GM18517 (cell line): ENCODE results near the gene CABLES2.

ENCODE experiments used
- ATAC-seq: cut with Tn5 transposase; IDR thresholded peaks from one replicate; pipeline ENCODE4 v1.9.1; 2021; ENCODE audit warnings: mild to moderate bottlenecking, moderate library complexity; ENCODE audit not compliant: unreplicated experiment

Gene CABLES2

DNA sequence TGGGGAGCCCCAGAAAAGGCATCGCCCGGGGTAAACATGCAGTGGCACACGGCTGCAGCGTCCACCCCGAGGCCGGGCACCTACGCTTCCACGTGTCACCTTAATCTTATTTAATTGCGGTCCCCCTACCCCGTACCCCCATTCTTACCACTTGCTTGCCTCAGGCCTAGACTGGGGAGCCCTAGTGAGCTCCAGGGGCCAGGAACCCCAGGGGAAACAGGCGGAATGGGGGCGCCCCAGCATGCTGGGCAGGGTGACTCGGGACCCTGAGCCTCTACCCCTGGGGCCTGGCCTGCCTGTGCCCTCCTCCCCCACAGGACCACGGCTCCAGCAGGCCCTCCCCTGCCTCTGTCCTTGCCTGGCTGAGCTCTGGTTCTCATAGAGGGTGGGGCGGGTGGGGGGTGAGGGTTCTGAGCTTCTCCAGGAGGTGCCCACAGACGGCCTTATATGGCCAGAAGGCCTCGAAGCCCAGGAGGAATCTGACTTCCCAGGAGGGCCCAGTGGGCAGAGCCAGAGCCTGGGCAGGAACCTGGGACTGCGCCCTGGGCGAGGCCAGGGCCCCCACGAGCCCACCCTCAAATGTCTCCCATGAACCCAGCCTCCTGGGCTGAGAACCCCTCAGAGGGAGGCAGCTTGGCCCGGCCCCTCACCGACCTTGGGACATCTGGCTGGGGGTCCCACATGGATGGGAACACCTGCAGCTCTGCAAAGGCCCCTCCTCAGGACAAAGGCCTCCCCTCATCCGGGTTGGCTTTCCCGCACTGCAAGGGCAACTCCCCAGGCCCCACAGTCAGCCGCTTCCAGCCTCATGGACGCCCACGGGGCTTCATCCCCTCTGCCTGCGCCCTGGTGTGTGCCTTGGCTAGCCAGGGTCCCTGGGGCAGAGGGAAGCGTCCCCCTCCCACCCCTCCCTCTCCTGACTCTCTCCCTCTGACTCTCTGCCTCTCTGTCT lies 34.8 kb downstream of the CABLES2 start:
- ATAC-seq, result no peak

DNA sequence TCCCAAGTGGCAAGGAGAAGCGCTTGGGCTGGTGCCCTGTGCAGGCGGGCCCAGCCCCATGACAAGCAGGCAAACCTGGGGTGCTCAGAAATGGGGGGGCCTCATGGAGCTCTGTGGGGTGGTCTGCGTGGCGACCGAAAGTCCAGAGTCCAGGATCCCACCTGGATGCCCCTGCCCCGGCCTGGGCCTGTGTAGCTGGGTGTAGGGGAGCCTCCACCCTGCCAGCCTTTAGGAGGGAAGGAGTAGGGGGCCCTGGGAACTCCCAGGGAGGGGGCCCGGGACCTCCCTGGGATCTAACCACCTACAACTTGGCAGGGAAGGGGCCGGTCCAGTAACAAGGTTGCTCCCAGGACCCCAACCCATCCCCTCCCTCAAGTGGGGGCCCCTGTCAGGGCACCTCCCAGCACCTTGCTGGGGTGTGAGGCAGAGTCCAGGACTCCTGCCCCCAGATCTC lies 35.5 kb downstream of the CABLES2 start:
- no peak for ATAC-seq

DNA sequence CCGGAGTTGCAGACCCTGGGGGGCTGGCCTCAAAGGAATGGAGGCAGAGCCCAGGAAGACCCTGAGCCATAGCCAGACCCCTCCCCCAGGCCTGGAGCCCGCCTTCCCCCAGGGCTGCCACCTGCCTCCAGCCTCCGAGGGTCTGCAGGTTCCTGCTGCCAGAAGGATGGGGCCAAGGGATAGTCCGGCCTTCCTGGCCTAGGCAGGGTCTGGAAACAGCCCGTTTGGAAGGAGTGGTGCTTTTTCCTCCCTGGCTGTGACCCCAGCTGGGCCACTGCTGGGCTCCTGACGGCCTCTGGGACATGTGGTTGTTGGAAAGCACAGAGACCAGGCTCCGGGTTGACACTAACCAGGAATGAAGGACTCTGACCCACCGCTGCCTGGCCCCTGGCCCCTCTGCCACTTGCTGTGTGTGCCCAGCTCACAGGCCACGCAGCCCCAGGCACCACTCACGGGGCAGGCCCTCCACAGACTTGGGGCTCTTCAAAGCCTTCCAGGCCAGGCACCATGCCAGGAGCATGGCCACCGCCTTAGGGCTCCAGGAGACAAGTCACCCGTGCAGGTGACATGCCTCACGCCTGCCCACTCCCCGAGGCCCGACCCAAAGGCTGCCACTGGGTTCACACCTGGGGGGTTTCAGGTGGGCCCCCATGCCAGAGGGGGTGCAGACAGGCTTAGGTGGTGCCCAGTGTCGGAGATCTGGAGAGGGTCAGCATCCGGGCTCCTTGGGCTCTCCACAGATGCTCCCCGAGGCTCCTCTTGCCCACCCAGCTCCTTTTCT lies 36.1 kb downstream of the CABLES2 start:
- ATAC-seq, result no peak

DNA sequence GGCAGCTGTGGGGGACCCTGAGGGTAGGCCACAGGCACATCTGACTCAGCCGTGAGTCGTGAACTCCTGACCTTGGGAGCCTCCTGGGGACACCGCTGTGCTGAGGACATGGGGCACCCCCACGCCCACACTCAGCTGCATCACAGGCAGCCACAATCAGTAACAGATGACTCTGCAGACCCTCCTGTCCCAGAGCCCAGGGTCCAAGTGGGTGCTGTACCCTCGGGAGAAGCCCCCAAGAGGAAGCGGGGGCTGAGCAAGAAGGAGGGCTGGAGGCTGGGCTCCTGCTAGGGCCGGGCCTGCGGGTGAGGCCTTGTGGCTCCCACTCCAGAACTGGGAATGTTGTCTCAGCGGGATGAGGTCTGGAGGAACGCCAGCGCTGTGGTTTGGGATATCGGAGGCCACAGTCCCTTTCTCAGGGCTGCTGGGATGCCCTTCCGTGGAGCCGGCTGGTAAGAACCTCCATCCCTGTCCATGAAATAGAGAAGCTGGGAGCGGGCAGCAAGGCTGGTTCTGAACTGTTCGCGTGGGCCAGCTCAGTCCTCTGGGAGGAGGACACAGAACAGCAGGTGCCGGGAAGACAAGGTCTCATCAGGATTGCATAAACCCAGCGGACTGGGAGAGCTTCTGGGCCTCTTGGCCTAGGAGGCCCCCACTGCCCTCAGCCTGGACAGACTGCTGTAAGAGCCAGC lies 36.8 kb downstream of the CABLES2 start:
- no peak for ATAC-seq

DNA sequence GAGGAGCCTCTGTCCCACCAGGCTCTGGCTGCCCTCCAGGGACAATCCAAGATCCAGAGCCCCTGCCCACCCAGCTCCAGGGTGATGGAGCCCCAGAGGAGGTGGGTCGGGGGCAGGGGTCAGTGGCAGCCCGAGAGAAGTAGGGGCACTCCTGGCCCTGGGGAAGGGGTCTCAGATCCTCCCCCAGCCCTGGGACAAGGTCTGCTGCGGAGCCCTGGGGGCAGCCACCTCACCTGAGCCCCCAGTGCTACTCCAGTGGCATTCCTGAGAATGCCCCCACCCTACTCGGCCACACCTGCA lies 37.3 kb downstream of the CABLES2 start:
- ATAC-seq, result no peak

DNA sequence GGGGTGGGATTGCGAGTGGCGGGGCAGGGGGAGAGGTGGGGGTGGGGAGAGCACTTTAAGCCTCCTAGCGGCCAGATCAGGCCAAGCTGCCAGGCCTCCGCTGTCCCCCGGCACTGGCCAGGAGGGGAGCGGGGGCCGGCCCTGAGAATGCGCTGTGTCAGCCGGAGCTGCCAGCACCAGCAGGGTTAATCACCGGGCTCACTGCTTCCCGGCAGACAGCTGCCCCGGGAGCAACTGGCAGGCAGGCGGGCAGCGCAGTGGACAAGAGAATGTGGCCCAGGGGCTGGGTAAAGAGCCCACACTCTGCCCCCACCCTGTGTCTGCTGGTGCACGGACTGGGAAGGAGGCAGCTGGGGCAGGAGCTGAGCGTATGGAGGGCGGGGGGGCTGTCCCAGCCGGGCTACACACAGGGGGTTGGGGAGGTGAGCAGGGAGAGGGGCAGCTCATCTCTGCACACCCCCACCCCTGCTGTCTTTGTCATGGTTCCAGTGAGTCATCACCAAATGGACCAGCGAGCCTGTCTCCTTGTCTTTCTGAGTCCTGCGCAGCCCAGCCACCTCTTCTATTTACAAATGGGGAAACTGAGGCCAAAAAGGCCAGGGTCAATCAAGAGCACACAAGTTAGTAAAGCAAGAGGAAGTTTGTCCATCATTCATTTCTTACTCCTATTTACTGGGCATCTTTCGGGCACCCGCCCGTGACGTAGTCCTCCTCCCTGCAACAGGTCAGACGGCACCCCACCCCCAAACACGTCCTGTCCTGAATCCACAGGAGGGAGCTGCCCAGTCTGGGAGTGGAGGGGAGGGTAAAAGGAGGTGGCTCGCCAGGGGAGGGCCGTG lies 37.9 kb downstream of the CABLES2 start:
- no peak for ATAC-seq

DNA sequence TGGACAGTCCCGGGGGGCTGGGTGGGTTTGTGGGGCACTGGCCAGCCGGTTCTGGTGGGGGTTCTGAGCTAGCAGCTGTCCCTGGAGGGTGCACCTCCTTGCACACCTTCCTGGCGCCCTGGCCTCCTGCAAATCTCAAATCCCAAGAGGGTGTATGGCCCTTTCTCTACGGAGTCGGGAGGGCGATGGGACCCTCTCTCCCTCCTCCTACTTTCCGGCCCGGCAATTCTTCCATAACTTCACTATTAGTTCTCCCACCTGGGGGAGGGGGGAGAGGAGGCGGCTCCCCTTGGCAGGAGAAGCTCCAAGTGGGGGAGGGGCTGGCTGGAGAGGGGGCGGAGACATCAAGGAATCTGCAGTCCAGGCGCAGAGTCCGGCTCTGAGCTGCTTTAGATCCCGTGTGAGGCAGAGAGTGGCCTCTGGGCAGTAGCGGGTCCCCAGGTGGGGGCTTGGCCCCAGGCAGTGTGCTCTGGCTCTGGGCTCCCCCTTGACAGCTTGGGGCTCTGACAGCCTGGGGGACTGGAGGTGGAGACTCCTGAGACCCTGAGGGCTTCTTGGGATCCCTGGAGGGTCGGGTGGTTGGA lies 38.6 kb downstream of the CABLES2 start:
- ATAC-seq, result no peak

DNA sequence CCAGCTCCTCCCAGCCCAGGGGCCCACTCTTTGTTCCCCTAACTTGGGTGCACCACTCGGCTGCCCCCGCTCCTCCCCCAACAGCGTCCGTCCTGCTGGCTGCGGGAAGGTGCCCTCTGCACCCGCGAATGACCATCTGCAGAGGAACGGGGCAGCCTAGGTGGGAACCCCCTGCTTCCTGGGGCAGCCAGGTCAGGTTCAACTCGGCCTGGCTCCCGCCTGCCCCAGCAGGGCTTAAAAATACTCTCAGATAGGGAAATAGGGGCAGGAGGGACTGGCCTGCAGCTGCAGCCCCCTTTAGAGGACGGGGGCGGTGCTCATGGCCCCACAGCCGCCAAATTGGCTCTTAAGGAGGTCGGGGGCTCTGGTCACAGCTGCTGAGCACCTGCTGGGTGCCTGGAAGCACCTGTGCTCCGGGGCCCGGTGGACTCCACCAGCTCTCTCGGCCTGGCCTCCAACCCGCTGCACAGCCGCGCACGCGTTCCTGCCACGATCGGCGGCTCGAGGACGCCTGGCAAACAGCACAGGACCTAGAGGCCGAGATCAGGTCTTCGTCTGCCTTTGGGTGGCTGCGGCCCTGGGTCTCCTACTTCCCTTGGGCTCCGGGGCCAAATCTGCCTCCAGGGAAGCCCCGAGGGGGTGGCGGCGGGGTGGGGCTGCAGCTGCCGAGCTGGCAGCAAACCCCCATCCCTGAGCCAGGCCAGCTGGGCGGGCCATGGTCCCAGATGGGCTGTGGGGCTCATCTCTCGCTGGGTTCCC lies 39.3 kb downstream of the CABLES2 start:
- no peak for ATAC-seq

DNA sequence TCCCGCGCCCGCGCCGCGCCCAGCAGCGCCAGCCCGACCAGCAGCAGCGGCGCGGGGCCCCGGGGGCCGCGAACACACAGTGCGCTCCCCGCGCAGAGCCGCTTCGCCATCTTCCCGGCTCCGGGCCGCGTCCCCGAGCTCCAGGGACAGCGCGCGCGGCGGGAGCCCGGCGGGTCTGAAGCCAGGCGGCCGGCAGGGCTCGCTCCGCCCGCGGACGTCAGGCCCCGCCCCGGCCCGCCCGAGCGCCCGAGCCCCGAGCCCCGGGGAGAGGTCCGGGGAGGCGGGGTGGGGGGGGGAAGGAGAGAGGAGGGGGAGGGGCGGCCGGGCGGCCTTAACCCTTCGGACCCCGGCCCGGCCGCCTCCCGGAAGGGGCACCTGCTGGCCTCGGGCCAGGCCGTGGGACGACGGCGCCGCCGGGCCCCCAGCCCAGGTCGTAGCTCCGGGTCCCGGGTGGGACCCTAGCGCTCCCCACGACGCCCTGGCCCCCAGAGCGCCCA lies 39.9 kb downstream of the CABLES2 start, which contains the start of gene LAMA5:
Gene LAMA5, minus strand, starts transcription at position 177 of the 497 bp plus-strand sequence. Its CDS starts 67 bp downstream, at position 110.
- no peak for ATAC-seq

DNA sequence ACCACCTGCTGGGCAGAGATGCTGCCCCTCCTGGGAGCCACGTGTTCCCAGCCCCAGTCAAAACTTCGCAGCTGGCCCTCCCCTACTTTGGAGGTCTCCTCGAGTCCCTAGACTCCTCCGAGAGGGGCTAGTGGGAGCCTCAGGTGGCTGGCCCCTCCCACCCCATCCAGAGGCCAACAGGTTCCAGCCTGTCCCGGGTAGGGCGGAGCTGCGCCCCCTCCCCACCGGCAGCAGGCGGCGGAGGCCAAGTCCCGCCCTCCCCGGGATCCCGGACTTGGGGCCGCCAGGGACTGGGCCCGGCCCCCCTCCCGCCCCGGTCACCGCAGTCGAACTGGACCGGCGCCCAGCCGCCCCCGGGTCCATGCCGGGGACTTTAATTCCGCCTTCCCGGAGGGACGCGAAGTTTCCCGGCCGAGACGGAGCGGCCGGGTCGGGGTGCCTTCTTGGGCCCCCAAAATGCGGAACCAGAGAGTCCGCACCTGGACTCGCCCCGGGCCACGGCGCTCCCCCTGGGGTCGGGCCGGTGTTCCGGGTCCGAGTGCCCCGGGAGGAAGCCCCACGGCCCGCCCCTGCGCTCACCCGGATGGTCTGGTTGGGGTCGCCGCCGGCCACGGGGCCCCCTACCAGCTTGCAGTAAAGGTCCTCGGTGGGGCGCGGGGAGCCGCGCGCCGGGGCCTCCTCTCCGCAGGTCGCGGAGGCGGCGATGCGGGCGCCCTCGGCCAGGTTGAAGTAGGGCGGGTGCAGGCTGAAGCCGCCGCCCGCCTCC lies 40.5 kb downstream of the CABLES2 start:
- no peak for ATAC-seq

DNA sequence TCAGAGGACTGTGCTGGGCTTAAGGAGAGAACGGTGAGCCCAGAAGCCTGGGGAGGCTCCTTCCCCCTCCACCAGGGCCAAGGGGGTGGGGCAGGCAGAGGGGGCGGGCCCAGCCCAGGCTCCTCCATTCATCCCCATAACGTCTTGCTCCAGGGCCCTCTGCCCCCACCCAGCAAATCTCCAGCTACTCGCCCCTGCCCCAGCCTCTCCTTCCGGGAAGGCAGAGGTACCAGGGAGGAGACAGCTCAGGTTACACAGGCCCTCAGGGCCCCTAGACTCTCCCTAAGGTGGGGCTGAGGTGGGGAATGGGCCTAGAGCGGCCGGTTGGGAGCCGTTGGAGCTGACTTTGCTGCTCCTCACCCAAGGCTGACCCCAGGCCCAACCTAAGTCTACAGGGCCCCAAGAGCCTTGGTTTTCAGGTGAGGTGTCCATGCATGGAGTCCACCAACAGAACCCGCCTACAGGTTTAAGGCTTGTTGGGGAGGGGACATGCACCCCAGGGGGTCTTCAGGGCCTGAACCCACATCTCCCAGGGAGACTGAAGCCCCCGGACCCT lies 41.2 kb downstream of the CABLES2 start:
- ATAC-seq, result no peak

DNA sequence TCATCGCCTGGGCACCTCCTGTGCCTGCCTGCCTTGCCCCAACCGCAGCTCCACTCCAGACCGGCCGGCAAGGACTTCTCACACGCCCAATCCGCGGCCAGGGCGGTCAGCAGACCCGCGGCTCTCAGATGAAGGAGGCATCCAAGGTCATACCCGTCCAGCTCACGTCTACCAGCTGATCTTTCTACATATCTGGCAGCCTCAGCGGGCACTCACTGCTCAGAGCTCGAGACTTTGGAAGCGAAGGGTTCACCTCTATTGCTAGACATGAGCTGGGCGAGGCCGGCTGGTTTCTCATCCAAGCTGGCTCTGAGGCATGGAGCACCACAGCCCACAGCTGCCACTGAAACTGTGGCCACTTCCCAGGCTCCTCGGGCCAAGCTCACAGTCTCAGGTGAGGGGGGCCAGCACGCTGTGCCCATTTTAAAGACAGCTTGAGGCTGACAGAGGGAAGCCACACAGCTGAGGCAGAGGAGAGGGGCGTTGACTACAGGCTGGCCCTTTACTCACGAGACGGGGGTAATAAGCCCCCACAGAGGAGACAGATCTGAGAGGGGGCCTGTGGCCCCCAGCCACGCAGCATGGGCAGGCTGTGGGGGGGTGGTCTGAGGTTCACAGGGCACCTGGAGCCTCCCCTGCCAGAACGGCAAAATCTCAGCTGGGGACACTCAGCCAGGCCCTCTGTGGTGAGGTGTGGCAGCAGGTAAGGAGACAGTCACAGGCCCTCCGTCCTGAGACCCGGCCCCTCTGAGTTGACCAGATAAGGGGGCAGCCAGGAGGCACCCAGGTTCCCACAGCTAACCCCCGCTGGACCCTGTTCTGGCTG lies 42.0 kb downstream of the CABLES2 start:
- no peak for ATAC-seq

DNA sequence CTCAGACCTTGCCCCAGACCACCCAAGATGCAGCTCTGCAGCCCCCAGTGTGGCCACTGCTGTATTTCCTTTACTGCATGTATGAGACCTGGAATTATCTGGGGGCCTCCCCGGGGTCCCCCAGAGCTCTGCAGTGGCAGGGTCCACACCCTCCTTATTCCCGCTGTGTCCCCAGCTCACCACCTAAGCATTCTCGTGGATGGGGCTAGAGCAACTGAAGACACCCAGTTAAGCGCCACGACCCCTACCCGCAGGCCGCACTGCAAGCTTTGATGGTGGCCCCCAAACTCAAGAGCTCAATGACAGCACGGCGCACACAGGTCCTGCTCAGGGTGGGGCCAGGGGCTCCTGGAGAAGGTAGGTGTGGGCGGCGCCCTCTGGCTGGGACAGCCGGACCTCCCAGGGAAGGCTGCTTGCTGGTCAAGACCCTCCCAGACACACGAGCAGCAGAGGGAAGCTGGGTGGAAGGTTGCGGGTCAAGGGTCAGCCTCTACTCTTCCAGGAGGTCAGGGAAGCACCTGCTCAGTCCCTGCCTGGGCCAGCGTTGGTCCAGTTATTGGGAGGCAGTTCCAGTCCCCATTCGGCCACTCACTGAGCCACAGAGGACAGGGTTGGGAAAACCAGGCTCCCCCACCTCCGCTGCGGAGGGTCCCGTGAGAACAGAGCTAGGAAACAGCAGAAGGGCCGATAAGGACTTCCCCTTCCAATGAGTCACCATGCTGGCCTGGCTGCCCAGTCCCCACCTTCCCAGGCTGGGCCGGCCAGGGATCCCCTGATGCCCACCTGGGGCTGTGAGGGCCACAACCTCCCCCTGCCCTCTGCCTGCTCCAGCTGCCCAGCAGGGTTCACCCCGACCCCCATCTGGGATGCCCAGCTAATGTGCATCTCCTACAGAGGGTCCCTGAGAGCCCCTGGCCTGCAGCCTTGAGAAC lies 42.9 kb downstream of the CABLES2 start:
- no peak for ATAC-seq

DNA sequence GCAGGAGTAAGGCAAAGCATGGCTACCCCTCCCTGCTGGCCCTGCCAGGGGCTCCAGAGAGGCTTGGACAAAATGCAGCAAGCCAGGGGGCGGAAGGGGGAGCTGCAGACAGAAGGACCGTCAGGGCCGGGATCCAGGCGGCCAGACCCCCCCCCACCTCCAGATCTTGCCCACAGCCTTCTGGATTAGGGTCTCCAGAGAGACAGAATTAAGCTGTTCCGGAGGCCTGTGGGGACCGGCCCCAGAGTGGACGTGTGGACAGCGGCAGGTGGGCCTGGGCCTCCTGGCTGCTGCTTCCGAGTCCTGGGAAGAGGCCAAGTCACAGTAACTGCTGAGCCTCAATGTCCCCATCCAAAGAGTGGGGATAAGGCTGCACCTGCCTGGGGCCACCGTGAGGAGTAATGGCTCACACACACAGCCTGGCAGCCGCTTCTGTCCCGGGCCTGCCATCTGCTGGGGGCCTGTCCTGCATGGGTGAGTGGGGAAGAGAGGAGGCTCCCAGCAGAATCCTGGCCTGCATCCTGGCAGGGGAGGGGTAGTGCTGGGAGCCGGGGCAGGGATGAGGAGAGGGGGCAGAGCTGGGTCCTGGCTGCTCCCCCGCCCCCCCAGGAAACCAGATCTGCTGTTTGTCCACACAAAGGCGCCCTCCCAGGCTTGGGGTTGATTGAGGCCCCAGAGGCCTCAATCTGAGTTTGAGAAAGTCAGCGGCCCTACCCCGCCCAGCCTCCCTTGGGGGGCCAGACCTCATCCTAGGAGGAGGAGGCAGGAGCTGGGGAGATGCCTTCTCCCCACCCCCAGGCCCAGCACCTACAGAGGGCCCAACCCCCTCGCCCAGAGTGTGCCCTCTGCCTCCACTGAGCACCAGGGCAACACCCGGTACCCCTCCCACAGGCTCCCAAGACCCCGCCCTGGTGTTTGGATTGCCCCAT lies 43.8 kb downstream of the CABLES2 start:
- no peak for ATAC-seq

DNA sequence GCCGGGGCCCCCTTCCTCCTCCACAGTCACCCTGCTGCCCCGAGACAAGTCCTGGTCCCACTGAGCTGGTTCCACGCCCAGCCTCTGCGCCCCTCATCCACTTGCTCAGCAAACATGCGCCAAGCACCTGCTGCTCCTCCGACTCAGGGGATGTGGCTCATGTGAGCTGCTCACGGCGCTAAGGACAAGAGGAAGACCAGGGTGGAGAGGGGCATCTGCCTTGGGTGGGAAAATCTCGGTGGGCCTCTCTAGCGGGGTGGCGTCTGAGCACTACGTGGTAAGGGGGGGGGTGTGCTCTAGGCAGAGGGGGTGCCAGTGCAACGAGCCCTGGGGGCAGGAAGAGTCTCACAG lies 44.5 kb downstream of the CABLES2 start:
- ATAC-seq, result no peak
